HG02642 (cell line): ENCODE measurements around the gene RGS12.

Source experiments
- ATAC-seq: cut with Tn5 transposase; IDR thresholded peaks from one replicate; pipeline ENCODE4 v1.9.1; 2021; ENCODE audit warnings: mild to moderate bottlenecking; ENCODE audit not compliant: unreplicated experiment, poor library complexity

The RGS12 gene

DNA sequence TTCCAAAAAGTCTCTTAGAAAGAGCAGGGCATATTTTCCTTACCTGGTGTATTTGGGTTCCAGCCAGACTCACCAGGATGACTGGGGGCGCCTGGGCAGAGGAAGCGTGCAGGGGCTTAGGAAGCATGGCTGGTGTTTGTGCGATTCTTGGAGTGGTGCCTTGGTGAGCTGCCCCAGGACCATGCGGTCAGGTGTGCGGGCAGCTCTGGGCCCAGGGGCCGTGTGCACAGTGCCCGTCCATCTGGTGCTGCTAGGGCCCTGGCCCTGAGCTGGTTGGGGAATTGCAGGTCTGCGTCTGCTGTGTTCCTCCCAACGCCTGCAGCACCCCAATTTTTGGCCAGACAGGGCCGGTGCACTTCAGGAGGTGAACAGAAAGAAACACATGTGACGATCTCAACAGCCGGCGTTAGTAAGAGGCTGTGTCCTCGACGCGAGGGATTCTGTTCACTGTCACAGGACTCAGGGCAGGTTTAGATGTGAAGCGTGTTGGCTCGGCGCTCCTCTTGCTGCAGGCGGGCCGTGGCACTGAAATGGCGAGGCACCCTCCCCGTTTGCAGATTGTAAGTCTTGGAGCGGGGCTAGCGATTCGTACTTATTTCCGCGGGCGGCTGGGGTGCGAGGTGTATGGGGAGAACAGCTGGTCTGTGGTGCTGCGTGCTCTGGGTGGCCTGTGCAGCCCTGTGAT lies 15.2 kb downstream of the RGS12 start:
- ATAC-seq: no peak

DNA sequence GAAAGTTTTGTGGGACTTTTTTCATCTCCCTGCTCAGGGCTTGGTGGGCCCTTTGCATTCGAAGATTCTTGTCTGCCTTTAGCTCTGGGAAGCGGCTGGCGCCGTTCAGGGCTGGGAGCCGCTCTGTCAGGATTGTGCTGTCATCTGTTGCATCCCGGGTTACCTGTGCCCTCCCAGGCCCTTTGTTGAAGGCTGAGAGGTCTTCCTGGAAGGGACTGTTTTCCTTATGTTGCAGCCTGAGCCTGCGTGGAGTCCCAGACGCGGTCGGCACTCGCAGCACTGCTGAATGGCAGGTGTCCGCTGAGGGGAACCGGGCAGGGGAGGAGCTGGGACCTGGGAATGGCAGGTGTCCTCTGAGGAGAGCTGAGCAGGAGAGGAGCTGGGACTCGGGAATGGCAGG lies 15.9 kb downstream of the RGS12 start:
- no peak for ATAC-seq

DNA sequence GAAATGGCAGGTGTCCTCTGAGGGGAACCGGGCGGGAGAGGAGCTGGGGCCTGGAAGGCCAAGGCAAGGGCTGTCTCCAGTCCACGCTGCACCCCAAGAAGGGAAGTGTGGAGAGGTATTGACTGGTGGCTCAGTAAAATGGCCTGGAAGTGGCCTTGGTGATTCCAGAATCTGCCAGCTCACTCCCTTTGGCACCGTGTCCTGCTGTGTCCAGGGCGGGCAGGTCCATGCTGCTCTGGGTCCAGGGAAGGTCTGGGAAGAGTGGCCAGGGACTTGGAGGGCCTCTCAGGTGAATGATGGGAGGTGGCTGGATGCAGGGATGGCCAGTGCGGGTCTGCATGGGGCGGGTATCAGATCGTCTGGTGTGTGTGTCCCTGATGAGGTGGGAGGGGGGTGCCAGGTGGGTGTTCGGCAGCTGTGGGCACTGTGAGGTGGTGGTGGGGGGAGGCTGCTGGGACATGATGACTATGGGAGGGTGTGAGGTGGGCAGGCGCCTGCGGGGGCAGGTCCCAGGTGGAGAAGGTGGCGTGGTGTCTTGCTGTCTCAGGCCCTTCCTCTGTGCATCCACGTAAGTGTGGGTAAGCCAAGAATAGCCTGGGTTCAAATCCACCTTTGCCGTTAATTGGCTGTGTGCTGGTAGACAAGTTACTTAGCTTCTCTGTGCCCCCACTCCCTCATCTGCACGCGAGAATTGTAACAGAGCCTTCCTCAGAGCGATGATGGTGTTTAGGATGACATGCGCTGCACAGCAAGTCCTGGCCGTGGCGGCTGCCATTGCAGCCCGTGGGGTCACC lies 17.7 kb downstream of the RGS12 start:
- ATAC-seq: no peak

DNA sequence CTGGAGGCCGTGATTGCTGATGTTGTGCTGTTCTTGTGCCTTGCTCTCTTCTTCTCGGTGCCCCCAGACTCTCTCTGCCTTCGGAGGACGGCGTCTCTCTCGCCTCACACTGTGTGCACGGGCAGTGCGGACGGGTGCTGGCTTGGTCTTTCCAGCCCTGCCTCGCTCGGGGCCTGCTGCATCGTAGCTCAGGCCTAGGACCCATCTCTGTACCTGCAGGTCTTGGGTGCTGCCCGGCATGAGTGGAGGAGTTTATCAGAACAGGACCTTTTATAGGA lies 18.2 kb downstream of the RGS12 start:
- no peak for ATAC-seq

DNA sequence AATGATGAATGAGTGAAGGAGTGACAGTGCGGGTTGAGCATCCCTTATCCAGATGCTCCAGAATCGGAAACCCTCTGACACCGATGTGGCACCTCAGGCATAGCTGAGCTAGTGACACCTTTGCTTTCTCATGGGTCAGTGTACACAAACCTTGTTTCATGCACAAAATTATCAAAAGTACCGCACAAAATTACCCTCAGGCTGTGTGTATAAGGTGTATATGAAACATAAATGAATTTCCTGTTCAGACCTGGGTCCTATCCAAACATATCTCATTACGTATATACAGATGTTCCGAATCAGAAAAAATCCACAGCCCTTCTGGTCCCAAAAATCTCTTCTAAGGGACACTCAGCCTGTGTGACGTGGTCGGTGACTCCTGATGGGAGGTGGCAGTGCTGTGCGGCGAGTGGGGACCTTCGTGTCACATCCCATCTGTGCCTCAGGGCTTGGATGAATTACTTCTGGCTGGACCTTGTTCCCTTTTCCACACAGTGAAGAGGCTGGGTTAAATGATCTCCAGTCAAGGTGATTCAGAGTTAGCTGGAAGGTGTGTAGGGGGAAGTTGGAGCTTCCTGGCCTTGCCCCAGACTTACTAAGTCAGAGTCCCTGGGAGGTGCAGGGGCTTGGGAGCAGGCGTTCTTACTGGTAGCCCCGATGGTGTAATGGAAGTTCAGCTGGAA lies 18.8 kb downstream of the RGS12 start:
- ATAC-seq: no peak

DNA sequence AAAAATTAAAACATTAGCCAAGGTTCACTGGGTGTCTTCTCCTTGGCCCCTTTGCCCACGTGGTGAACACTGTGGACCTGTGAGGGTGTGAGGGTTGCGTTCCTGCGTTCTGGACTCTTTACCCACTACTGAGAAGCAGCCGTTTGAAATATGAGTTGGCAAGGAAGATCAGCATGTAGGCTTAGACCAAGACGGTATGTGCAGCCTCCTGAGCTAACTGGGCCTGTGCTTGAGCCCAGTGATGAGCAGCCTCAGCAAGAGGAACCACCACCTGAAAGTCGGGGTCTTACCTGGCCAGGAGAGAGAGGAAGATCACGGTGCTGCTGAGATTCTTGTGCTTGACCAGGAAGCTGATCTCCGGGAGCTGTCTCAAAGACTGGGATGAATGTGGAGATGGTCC lies 19.5 kb downstream of the RGS12 start:
- ATAC-seq: no peak

DNA sequence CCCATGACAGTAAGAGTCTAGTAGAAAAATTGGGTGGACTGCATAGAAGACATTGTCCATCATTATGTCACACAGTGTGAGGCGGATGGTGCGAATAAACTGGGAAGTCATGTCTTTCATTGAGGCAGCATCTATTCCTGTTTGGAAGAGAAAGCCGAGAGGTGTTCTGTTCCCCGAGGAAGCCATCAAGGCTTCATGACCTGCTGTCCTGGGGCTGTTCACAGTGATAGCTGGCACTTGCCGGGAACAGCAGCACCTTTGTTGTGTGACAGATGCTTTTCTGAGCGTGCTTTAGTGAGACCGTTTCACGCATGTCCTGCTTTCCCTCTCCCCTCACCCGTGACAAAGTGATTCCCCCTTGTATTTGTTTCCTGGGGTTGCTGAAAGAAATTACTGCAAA lies 20.3 kb downstream of the RGS12 start:
- no peak for ATAC-seq

DNA sequence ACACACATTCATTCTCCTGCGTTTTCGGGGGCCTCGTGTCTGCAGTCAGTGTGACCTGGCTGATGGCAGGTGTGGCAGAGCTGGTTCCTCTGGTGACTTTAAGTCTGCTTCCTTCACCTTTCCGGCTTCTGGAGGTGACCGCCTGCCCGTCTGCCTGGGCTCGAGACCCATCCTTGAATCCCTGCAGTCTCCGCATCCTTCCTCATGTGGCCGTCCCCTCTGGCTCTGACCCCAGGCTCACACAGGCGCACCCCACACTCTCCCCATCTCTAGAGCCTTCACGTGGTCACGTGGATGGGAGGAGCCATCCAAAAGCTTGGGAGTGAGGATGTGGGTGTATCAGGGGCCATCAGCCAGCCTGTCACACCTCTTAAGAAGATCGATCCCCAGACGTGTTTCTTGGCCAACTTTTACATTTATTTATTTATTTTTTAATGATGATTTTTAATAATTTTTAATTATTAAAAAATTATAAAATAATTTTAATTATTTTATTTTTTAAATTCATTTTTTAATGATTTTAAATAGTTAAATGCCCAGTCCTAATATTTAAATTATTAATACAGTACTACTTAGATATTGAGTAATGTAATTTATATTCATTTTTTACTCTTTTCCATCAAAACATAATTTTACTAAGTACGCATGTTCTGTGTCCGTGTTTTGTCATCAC lies 20.9 kb downstream of the RGS12 start:
- no peak for ATAC-seq

DNA sequence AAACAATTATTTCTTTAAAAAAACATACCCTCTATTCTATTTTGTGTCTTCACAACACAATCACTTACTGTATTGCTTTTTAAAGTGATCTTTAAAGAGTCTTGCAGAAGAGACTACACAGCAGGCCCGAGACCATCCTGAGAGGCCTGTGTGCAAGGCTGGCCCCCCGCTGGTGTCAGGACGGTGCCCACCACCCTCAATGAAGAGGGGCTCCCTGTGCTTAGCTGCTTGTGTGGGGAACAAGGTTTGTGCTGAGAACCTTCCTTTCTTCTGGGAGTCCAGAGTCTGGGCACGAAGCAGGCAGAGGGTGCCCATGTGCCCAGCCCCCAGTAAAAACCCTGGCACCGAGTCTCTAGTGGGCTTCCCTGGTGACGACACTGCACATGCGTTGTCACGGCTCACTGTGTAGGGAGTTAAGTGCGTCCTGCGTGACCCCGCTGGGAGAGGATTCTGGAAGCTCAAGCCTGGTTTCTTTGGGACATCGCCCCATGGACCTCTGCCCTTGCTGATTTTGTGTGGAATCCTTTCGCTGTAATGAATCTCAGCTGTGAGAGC lies 22.0 kb downstream of the RGS12 start:
- ATAC-seq: no peak

DNA sequence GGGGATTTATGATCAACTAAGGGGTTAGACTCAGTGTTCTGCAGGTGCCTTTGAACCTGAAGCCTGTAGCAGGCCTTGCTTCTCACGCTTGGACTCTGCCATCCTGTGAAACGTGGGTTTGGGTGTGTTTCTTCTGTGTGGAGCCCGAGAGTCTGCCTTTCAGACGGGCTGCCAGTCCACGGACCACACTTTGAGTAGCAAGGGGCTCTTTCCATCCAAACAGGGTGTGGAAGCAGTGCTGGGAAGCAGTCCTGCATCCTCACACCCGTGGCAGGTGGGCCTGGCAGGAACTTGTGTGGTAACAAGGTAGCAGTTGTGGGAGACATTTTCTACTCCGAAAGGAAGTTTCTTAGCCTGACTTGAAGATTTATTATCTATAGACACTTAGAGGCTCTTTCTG lies 22.7 kb downstream of the RGS12 start:
- ATAC-seq: no peak

DNA sequence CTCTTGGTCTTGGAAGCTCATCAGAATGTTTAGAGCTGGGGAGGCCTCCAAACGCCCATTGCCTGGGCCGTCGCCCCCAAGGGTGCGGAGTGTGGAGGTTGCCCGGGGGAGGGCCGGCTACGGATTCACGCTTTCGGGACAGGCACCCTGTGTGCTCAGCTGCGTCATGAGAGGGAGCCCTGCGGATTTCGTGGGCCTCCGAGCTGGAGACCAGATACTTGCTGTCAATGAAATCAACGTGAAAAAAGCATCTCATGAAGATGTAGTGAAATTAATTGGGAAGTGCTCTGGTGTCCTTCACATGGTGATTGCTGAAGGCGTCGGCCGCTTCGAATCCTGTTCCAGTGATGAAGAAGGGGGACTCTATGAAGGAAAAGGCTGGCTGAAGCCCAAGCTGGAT lies 23.3 kb downstream of the RGS12 start:
- ATAC-seq: no peak

DNA sequence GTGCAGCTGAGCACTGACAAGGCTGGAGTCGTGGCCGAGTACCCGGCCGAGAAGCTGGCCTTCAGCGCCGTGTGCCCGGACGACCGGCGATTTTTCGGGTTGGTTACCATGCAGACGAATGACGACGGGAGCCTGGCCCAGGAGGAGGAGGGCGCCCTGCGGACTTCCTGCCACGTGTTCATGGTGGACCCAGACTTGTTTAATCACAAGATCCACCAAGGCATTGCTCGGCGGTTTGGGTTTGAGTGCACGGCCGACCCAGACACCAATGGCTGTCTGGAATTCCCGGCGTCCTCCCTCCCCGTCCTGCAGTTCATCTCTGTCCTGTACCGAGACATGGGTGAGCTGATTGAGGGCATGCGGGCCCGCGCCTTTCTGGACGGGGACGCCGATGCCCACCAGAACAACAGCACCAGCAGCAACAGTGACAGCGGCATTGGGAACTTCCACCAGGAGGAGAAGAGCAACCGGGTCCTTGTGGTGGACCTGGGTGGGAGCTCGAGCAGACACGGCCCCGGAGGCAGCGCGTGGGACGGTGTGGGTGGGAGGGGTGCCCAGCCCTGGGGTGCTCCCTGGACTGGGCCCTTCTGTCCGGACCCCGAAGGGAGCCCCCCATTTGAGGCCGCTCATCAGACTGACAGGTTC lies 24.3 kb downstream of the RGS12 start:
- ATAC-seq: no peak

DNA sequence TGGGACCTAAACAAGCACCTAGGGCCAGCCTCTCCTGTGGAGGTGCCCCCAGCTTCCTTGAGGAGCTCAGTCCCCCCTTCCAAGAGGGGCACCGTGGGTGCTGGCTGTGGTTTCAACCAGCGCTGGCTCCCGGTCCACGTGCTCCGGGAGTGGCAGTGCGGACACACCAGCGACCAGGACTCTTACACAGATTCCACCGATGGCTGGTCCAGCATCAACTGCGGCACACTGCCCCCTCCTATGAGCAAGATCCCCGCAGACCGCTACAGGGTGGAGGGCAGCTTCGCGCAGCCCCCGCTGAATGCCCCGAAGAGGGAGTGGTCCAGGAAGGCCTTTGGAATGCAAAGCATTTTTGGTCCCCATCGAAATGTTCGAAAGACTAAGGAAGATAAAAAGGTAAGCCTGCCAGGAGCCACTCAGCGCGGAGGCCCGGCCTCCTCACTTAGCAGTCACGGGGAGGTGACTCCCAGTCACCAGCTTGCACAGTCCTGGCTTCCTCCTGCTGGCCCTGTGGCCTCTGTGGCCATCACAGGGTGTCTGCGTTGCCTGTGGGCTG lies 24.9 kb downstream of the RGS12 start:
- no peak for ATAC-seq

DNA sequence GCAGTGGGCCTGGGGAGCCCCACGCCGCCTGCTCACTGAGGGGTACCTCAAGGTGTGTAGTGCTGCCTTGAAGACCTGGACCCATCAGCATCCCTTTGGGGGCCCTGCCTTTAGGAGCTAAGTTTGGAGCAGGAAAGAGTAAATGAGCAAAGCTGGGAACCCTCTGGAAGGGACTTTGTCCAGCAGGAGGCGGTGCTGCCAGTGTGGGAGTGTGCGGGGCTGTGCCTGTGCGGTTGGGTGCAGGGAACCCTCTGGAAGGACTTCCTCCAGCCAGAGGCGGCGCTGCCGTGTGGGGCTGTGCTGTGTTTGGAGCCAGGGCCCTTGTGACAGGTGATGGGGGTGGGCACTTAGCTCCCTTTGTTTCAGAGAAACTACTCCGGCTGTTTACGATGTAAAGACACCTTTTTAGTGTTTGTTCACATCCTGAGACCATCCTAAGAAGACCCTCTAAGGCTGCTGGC lies 25.8 kb downstream of the RGS12 start:
- ATAC-seq: no peak

DNA sequence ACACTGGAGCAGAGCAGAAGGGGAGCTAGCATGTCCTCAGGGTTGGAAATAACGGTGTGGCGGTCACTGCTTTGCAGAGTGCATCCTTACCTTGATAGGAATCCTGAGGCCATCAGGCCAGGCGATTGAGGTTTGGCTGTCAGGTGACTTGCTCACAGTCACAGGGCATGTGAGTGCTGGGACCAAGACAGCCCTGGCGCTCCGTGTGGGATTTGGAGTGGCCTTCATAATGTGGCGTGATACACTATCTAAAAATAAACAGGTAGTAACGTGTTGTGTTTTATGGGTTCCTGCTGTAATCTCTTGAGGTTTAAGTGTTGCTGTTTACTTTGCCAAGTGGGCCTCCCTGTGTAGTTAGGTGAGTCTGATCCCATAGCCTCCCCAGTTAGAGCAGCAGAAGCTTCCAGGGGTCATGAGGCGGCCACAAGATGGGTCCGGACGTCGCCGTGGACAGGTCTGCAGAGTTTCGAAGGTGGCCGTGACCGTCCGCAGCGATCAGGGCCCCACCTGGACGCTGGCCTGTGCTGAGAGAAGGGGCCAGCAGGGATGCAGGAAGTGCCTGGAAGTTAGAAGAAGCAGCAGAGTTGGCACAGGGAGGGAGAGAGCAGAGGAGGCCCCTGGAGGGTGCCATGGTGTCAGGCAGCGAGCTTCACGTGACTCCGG lies 27.7 kb downstream of the RGS12 start:
- no peak for ATAC-seq

DNA sequence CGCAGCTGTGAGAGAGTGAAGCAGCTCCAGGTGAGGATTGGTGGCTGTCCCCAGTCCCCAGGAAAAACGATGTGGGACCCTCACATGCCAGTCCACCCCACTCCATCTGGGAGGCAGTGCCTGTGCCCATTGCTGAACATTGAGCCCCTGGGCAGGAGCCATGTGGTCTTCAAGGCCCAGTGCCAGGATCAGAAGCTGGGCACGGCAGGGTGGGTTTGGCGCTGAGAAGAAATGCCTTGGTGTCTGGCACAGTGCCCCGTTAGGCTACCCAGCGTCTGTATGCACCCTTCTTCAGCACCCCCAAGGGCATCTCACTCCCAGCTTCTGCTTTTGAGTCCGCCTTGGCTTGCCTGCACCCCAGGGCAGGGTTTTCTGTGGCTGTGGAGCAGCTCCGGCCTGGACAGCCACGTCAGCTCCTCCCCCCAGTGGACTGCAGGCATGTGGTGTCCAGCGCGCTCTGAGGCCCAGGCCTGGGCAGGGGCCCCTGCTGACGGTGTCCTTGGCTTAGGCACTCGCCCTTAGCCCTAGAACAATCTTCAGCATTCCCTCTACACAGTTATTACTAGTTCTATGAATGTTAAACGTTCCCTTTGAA lies 28.6 kb downstream of the RGS12 start:
- ATAC-seq: no peak

DNA sequence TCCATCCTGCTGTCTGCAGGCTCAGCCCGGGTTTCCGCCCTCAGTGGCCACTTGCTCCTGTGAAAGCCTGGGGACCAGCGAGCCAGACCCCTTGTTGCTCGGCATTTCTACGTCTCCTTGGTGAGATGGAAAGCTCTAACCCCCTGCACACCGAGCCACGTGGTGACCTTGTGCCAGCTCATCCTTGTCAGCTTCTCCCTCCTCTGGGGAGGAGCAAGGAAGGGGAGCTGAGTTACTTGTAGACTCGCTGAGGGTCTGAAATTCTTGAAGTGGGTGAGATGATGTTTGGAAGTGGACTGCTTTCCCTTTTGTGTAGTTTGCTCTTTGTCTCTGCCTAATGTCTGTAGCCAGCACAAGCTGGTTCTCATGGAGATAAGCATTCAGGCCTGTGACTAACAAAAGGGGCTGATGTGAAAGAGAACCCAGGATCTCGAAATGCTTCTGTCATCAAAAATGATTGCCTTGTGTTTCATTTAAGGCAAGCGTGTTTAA lies 29.3 kb downstream of the RGS12 start:
- no peak for ATAC-seq

DNA sequence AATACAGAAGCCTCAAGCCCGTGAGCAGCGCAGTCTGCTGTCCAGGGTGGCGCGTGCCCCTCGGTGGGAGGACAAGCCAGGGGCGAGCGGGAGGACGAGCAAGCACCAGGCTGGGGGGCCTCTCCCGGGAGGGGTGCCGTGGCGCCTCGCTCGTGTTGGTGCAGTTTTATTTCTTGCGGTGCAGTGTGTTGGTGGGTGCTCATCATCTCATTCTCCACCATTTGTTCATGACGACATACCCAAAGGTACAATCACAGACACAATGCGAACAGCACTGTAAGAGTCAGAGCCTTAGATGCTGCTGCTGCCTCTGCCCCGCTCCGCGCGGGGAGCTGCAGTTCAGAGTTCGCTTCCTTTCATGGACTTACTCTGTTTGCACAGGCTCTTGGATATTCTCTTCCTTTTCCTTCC lies 30.3 kb downstream of the RGS12 start:
- no peak for ATAC-seq
